HepG2 (cell line): Measurements from ENCODE around the gene ZFP37. TPM values are rescaled to one million over a fixed set of nuclear protein-coding genes. Genes with fewer than 3 reads are reported as not detected.

Experiments
- BRCA1 ChIP-seq: sonication (generic); formaldehyde crosslinking; IDR thresholded peaks from 2 replicates; pipeline ENCODE4 v1.4.0; 2020; ENCODE audit warnings: missing genetic modification reagents
- FOXA3 ChIP-seq: IDR thresholded peaks from 2 replicates; pipeline ENCODE4 v1.6.1; 2016; ENCODE audit warnings: missing genetic modification reagents, missing compliant biosample characterization
- FOXK1 ChIP-seq: sonication (generic); formaldehyde crosslinking; IDR thresholded peaks from 2 replicates; pipeline ENCODE4 v1.4.0; 2020; ENCODE audit warnings: low read depth, missing genetic modification reagents, borderline replicate concordance
- FOXO1 ChIP-seq: sonication (generic); formaldehyde crosslinking; IDR thresholded peaks from 2 replicates; pipeline ENCODE4 v1.4.0; 2020; ENCODE audit warnings: missing genetic modification reagents
- GMEB2 ChIP-seq: IDR thresholded peaks from 2 replicates; pipeline ENCODE4 v1.6.1; 2016; ENCODE audit warnings: missing biosample characterization, missing genetic modification reagents, low read depth
- GTF3A ChIP-seq: sonication (generic); formaldehyde crosslinking; conservative IDR thresholded peaks from 2 replicates; pipeline ENCODE4 v1.4.0; 2020; ENCODE audit warnings: mild to moderate bottlenecking, missing genetic modification reagents
- KDM6A ChIP-seq: IDR thresholded peaks from 2 replicates; pipeline ENCODE4 v1.6.1; 2016; ENCODE audit warnings: low read depth
- MLLT10 ChIP-seq: sonication (generic); formaldehyde crosslinking; IDR thresholded peaks from 2 replicates; pipeline ENCODE4 v1.4.0; 2020; ENCODE audit warnings: missing genetic modification reagents
- MXD4 ChIP-seq: IDR thresholded peaks from 2 replicates; pipeline ENCODE4 v1.6.1; 2016; ENCODE audit warnings: mild to moderate bottlenecking, missing biosample characterization, missing genetic modification reagents
- NFATC3 ChIP-seq: sonication (generic); formaldehyde crosslinking; IDR thresholded peaks from 2 replicates; pipeline ENCODE4 v1.5.1; 2020; ENCODE audit warnings: mild to moderate bottlenecking, missing genetic modification reagents
- PITX1 ChIP-seq: sonication (generic); formaldehyde crosslinking; IDR thresholded peaks from 2 replicates; pipeline ENCODE4 v1.5.1; 2020; ENCODE audit warnings: mild to moderate bottlenecking, missing genetic modification reagents
- PRDM10 ChIP-seq: sonication (generic); formaldehyde crosslinking; IDR thresholded peaks from 2 replicates; pipeline ENCODE4 v1.4.0; 2020; ENCODE audit warnings: low read depth, missing genetic modification reagents
- REL ChIP-seq: sonication (generic); formaldehyde crosslinking; conservative IDR thresholded peaks from 2 replicates; pipeline ENCODE4 v1.8.0; 2022; ENCODE audit warnings: mild to moderate bottlenecking, missing genetic modification reagents, moderate library complexity
- SIX4 ChIP-seq: sonication (generic); formaldehyde crosslinking; IDR thresholded peaks from 2 replicates; pipeline ENCODE4 v1.4.0; 2020; ENCODE audit warnings: missing genetic modification reagents
- SPEN ChIP-seq: sonication (generic); formaldehyde crosslinking; IDR thresholded peaks from 2 replicates; pipeline ENCODE4 v1.5.1; 2020; ENCODE audit warnings: low read depth, mild to moderate bottlenecking, missing genetic modification reagents
- XBP1 ChIP-seq: sonication (generic); formaldehyde crosslinking; IDR thresholded peaks from 2 replicates; pipeline ENCODE4 v1.5.0; 2020; ENCODE audit warnings: missing genetic modification reagents
- ZBTB1 ChIP-seq: sonication (generic); formaldehyde crosslinking; IDR thresholded peaks from 2 replicates; pipeline ENCODE4 v1.4.0; 2020; ENCODE audit warnings: missing genetic modification reagents, borderline replicate concordance
- ZC3H13 ChIP-seq: sonication (generic); formaldehyde crosslinking; IDR thresholded peaks from 2 replicates; pipeline ENCODE4 v1.8.1; 2023; ENCODE audit warnings: mild to moderate bottlenecking, missing genetic modification reagents, moderate library complexity
- ZNF44 ChIP-seq: sonication (generic); formaldehyde crosslinking; IDR thresholded peaks from 2 replicates; pipeline ENCODE4 v1.5.1; 2020; ENCODE audit warnings: mild to moderate bottlenecking, missing genetic modification reagents
- ZNF652 ChIP-seq: IDR thresholded peaks from 2 replicates; pipeline ENCODE4 v1.6.1; 2016; ENCODE audit warnings: low read depth, borderline replicate concordance
- ZNF660 ChIP-seq: sonication (generic); formaldehyde crosslinking; IDR thresholded peaks from 2 replicates; pipeline ENCODE4 v1.5.1; 2020; ENCODE audit warnings: mild to moderate bottlenecking, low read depth, missing genetic modification reagents, borderline replicate concordance
- ZNF768 ChIP-seq: sonication (generic); formaldehyde crosslinking; IDR thresholded peaks from 2 replicates; pipeline ENCODE4 v1.4.0; 2020; ENCODE audit warnings: missing genetic modification reagents
- ZNF850 ChIP-seq: sonication (generic); formaldehyde crosslinking; conservative IDR thresholded peaks from 2 replicates; pipeline ENCODE4 v1.9.0; 2021; ENCODE audit warnings: mild to moderate bottlenecking, missing genetic modification reagents
- polyA plus RNA-seq, 8 experiments: library from polyadenylated mRNA; depleted of rRNA in 3 of 8; stranded (reverse) in 7 of 8; unstranded in 1 of 8; fragments of >200 nt; fragmentation: Illumina TruSeq in 4 of 8; extraction: Trizol in 4 of 8; gene quantifications; 2 replicates each; pipeline versions ENCODE4 v1.2.1 to v1.2.3, GENCODE V29; 2011 to 2016; ENCODE audit warnings: low read depth in 4 of 8, missing spikeins in 1 of 8, mixed read lengths in 1 of 8; ENCODE audit not compliant: insufficient read depth in 1 of 8
- total RNA-seq, 5 experiments: library from RNA; depleted of rRNA; stranded (reverse); fragments of >200 nt; fragmentation: Illumina TruSeq; extraction: Trizol; gene quantifications; 2 replicates each; pipeline ENCODE4 v1.2.3, GENCODE V29; 2016; ENCODE audit warnings: low read depth in 1 of 5
- TF ChIP-seq, protein P1 (sequence below): sonication (generic); formaldehyde crosslinking; conservative IDR thresholded peaks from 2 replicates; pipeline ENCODE4 v1.8.0; 2022; ENCODE audit warnings: missing genetic modification reagents

ZFP37 gene
- total and polyA plus RNA-seq, 2 of the 13 experiments (the other 11 are each of a cell fraction or from before 2014, with no cell fraction given): 1.1 to 3.7 TPM

GRCh38 chr9:113056191-113057106 lies at the start of gene ZFP37 (continued):
- TF ChIP-seq FOXK1 (no peak), XBP1 (CRISPR knock-in tag) (no peak), NFATC3 (CRISPR knock-in tag) (no peak; the same call in 1 of the 2 replicates), ZNF768 (CRISPR knock-in tag) (peak; percentile 55; the same call in 1 of the 2 replicates), BRCA1 (CRISPR knock-in tag) (no peak), GTF3A (CRISPR knock-in tag) (0 out of 2 replicates have a peak, but pooled peaks have one; percentile 78), ZNF660 (CRISPR knock-in tag) (no peak), MXD4 (CRISPR knock-in tag) (no peak), REL (CRISPR knock-in tag) (0 out of 2 replicates have a peak, but pooled peaks have one; percentile 37), SIX4 (no peak), KDM6A (CRISPR knock-in tag) (no peak), ZNF652 (CRISPR knock-in tag) (no peak), ZNF44 (CRISPR knock-in tag) (no peak; the same call in 1 of the 2 replicates), PITX1 (CRISPR knock-in tag) (no peak; the same call in 1 of the 2 replicates), ZBTB1 (no peak), MLLT10 (no peak), ZC3H13 (CRISPR knock-in tag) (peak; percentile 72; the same call in 1 of the 2 replicates), FOXO1 (CRISPR knock-in tag) (no peak), GMEB2 (no peak), PRDM10 (CRISPR knock-in tag) (0 out of 2 replicates have a peak, but pooled peaks have one; percentile 34), SPEN (CRISPR knock-in tag) (peak; percentile 37; the same call in 1 of the 2 replicates), ZNF850 (CRISPR knock-in tag) (no peak), FOXA3 (CRISPR knock-in tag) (peak; percentile 52)
- TF ChIP-seq, protein P1, sequence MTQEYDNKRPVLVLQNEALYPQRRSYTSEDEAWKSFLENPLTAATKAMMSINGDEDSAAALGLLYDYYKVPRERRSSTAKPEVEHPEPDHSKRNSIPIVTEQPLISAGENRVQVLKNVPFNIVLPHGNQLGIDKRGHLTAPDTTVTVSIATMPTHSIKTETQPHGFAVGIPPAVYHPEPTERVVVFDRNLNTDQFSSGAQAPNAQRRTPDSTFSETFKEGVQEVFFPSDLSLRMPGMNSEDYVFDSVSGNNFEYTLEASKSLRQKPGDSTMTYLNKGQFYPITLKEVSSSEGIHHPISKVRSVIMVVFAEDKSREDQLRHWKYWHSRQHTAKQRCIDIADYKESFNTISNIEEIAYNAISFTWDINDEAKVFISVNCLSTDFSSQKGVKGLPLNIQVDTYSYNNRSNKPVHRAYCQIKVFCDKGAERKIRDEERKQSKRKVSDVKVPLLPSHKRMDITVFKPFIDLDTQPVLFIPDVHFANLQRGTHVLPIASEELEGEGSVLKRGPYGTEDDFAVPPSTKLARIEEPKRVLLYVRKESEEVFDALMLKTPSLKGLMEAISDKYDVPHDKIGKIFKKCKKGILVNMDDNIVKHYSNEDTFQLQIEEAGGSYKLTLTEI (CRISPR knock-in tag): no peak
